DOHH2 (cell line): ENCODE measurements around the gene ABITRAM.
A peak's percentile ranks its signal among the peaks of the same experiment; 100 is the strongest.

Experiments used
- H3F3A ChIP-seq: fragments of 200-600 bp; sonication (generic), shearing (Covaris generic); 2 replicates; pipeline ENCODE4 v1.6.0; 2016; ENCODE audit warnings: antibody characterized with exemption, mild to moderate bottlenecking; ENCODE audit not compliant: control insufficient read depth, insufficient read depth
- H3K27ac ChIP-seq: fragments of 200-600 bp; sonication (generic); 2 replicates; pipeline ENCODE4 v1.5.1; 2014; ENCODE audit warnings: low read depth, mild to moderate bottlenecking, low read length, moderate library complexity
- H3K27me3 ChIP-seq: fragments of 200-600 bp; sonication (generic); 2 replicates; pipeline ENCODE4 v1.6.1; 2014; ENCODE audit warnings: mild to moderate bottlenecking, low read length, mixed read lengths; ENCODE audit not compliant: control insufficient read depth
- H3K36me3 ChIP-seq: fragments of 200-600 bp; sonication (generic); 2 replicates; pipeline ENCODE4 v1.6.1; 2014; ENCODE audit warnings: mild to moderate bottlenecking, low read length, moderate library complexity, mixed read lengths; ENCODE audit not compliant: control insufficient read depth
- H3K4me1 ChIP-seq: fragments of 200-600 bp; sonication (generic); 2 replicates; pipeline ENCODE4 v1.6.1; 2014; ENCODE audit warnings: mild to moderate bottlenecking, low read length, mixed read lengths; ENCODE audit not compliant: control insufficient read depth
- H3K4me2 ChIP-seq: fragments of 200-600 bp; sonication (generic); 2 replicates; pipeline ENCODE4 v1.6.0; 2014; ENCODE audit warnings: mild to moderate bottlenecking, low read length, moderate library complexity
- H3K4me3 ChIP-seq: fragments of 200-600 bp; sonication (generic); 2 replicates; pipeline ENCODE4 v1.5.1; 2014; ENCODE audit warnings: mild to moderate bottlenecking, low read length, mixed read lengths
- H3K79me2 ChIP-seq: fragments of 200-600 bp; sonication (generic); 2 replicates; pipeline ENCODE4 v1.6.1; 2014; ENCODE audit warnings: mild to moderate bottlenecking, low read length, mixed read lengths; ENCODE audit not compliant: control insufficient read depth
- H3K9me2 ChIP-seq: fragments of 200-600 bp; sonication (generic); replicated peaks from 2 replicates; pipeline ENCODE4 v1.6.1; 2014; ENCODE audit warnings: mild to moderate bottlenecking, low read length, mixed read lengths; ENCODE audit not compliant: control insufficient read depth
- H3K9me3 ChIP-seq: fragments of 200-600 bp; sonication (generic); 2 replicates; pipeline ENCODE4 v1.6.1; 2014; ENCODE audit warnings: antibody characterized with exemption, low read length, mixed read lengths; ENCODE audit not compliant: control insufficient read depth, insufficient read depth
- H4K20me1 ChIP-seq: fragments of 200-600 bp; sonication (generic); 2 replicates; pipeline ENCODE4 v1.6.0; 2014; ENCODE audit warnings: low read depth, mild to moderate bottlenecking, antibody characterized with exemption, low read length, moderate library complexity; ENCODE audit not compliant: control insufficient read depth, insufficient read depth
- CTCF ChIP-seq: fragments of 200-600 bp; sonication (generic); IDR thresholded peaks from one replicate; pipeline ENCODE4 v1.5.1; 2014; ENCODE audit warnings: antibody characterized with exemption, mild to moderate bottlenecking, low read depth, low read length; ENCODE audit not compliant: poor library complexity, severe bottlenecking
- EZH2phosphoT487 ChIP-seq: fragments of 200-600 bp; sonication (generic); IDR thresholded peaks from 2 replicates; pipeline ENCODE4 v1.6.1; 2017; ENCODE audit warnings: borderline replicate concordance, mild to moderate bottlenecking, antibody characterized with exemption, low read length, moderate library complexity, mixed read lengths

The ABITRAM gene

GRCh38 chr9:108924466-108924865 is 9.7 kb upstream of the ABITRAM start:
- no peaks in the 10 kb centered on the region for H3F3A ChIP-seq
- no peaks in the 10 kb centered on the region for H3K27me3 ChIP-seq
- H3K9me3 ChIP-seq, result no peaks in the 10 kb centered on the region
- H3K36me3 ChIP-seq, result peaks cover 79% of the 10 kb centered on the region
- H3K9me2 ChIP-seq, result no peaks in the 10 kb centered on the region
- no peak for TF ChIP-seq CTCF
- TF ChIP-seq EZH2phosphoT487, result no peak
- no peak overlapping the region for H3K4me3 ChIP-seq
- H3K4me1 ChIP-seq, result no peaks in the 10 kb centered on the region
- H3K4me2 ChIP-seq, result no peak overlapping the region
- H3K27ac ChIP-seq, result no peak overlapping the region
- no peaks in the 10 kb centered on the region for H3K79me2 ChIP-seq
- H4K20me1 ChIP-seq, result no peaks in the 10 kb centered on the region

- no peaks in the 10 kb centered on the region for H4K20me1 ChIP-seq
- H3K27ac ChIP-seq, result no peak overlapping the region
- H3K4me3 ChIP-seq, result no peak overlapping the region
- no peaks in the 10 kb centered on the region for H3K27me3 ChIP-seq
- no peak overlapping the region for H3K4me2 ChIP-seq
- no peaks in the 10 kb centered on the region for H3K9me2 ChIP-seq
- H3K9me3 ChIP-seq, result no peaks in the 10 kb centered on the region
- peaks cover 69% of the 10 kb centered on the region for H3K36me3 ChIP-seq
- H3F3A ChIP-seq, result no peaks in the 10 kb centered on the region
- peaks cover 29% of the 10 kb centered on the region for H3K79me2 ChIP-seq
- H3K4me1 ChIP-seq, result peaks cover 12% of the 10 kb centered on the region
- no peak for TF ChIP-seq CTCF
- TF ChIP-seq EZH2phosphoT487, result no peak
Measured at GRCh38 chr9:108928386-108928785, 5.8 kb upstream of the ABITRAM start.

- Histone ChIP-seq H3K4me3 (peak overlapping the region; percentile 94), H3K4me1 (peaks cover 18% of the 10 kb centered on the region), H3K27me3 (no peaks in the 10 kb centered on the region), H3K9me3 (no peaks in the 10 kb centered on the region), H3K79me2 (peaks cover 47% of the 10 kb centered on the region), H3F3A (no peaks in the 10 kb centered on the region), H3K36me3 (peaks cover 24% of the 10 kb centered on the region), H4K20me1 (no peaks in the 10 kb centered on the region), H3K27ac (peak overlapping the region; percentile 50), H3K9me2 (no peaks in the 10 kb centered on the region), H3K4me2 (peak overlapping the region; percentile 65)
- TF ChIP-seq CTCF (no peak), EZH2phosphoT487 (no peak)
Measured at GRCh38 chr9:108933231-108933717, 926 bp upstream of the ABITRAM start.

- Histone ChIP-seq H3K9me2 (no peaks in the 10 kb centered on the region), H4K20me1 (no peaks in the 10 kb centered on the region), H3K4me2 (peak within 1 kb of the TSS; percentile 65), H3K27ac (peak within 1 kb of the TSS; percentile 50), H3K36me3 (peaks cover 19% of the 10 kb centered on the region), H3K79me2 (peaks cover 47% of the 10 kb centered on the region), H3K9me3 (no peaks in the 10 kb centered on the region), H3K27me3 (no peaks in the 10 kb centered on the region), H3K4me3 (peak within 1 kb of the TSS; percentile 94), H3F3A (no peaks in the 10 kb centered on the region), H3K4me1 (peaks cover 18% of the 10 kb centered on the region)
- TF ChIP-seq CTCF (peak; percentile 50), EZH2phosphoT487 (no peak)
Measured at GRCh38 chr9:108933718-108934322, 380 bp upstream of the ABITRAM start, which contains the start of gene ELP1. Gene ELP1 (minus strand): TSS chr9:108934124. CDS start chr9:108931146, 2,978 bp downstream.
